Neutrophil (primary cell): ENCODE measurements around the gene BAIAP2L1.
A peak's percentile ranks its signal among the peaks of the same experiment; 100 is the strongest.

Experiments used
- H3K27ac ChIP-seq: fragments of 200-600 bp; sonication (generic); 2 replicates; pipeline ENCODE4 v1.5.1; 2016; ENCODE audit warnings: mild to moderate bottlenecking, moderate library complexity
- H3K27me3 ChIP-seq: fragments of 200-600 bp; sonication (generic); 2 replicates; pipeline ENCODE4 v1.6.0; 2016; ENCODE audit warnings: mild to moderate bottlenecking
- H3K36me3 ChIP-seq: fragments of 200-600 bp; sonication (generic); 2 replicates; pipeline ENCODE4 v1.5.1; 2017
- H3K4me1 ChIP-seq, 2 experiments: fragments of 200-600 bp in 1 of 2; sonication (generic) in 1 of 2; 1 replicate in 1 of 2; 2 replicates in 1 of 2; pipeline versions ENCODE4 v1.5.1 to v1.6.1; 2013 to 2016; ENCODE audit warnings: low read depth in 1 of 2, low read length in 1 of 2, mild to moderate bottlenecking in 1 of 2, moderate library complexity in 1 of 2; ENCODE audit not compliant: control insufficient read depth in 1 of 2, insufficient read depth in 1 of 2
- H3K4me3 ChIP-seq, 2 experiments: fragments of 200-600 bp in 1 of 2; sonication (generic) in 1 of 2; 1 replicate in 1 of 2; 2 replicates in 1 of 2; pipeline ENCODE4 v1.5.1; 2013 to 2016; ENCODE audit warnings: low read depth in 1 of 2, low read length in 1 of 2, mild to moderate bottlenecking in 1 of 2, moderate library complexity in 1 of 2
- H3K9me3 ChIP-seq: fragments of 200-600 bp; sonication (generic); 2 replicates; pipeline ENCODE4 v1.5.1; 2016
- CTCF ChIP-seq: fragments of 200-600 bp; sonication (generic); IDR thresholded peaks from 2 replicates; pipeline ENCODE4 v1.5.1; 2016; ENCODE audit warnings: antibody characterized with exemption

BAIAP2L1 gene

GRCh38 chr7:98404840-98405239, 4.0 kb upstream of the BAIAP2L1 start:
- Histone ChIP-seq H3K4me3 (no peak overlapping the region), H3K9me3 (no peaks in the 10 kb centered on the region), H3K27me3 (peaks cover 53% of the 10 kb centered on the region), H3K27ac (no peak overlapping the region), H3K4me1 (peaks cover 3 to 9% of the 10 kb centered on the region in 2 experiments), H3K36me3 (no peaks in the 10 kb centered on the region)
- no peak for TF ChIP-seq CTCF

- Histone ChIP-seq H3K27ac (no peak overlapping the region), H3K27me3 (peaks cover 88% of the 10 kb centered on the region), H3K9me3 (no peaks in the 10 kb centered on the region), H3K36me3 (no peaks in the 10 kb centered on the region), H3K4me3 (peak overlapping the region in 1 of 2 experiments; percentile 54), H3K4me1 (peaks cover 3 to 9% of the 10 kb centered on the region in 2 experiments)
- TF ChIP-seq CTCF, result no peak
Measured at GRCh38 chr7:98399890-98400541, 874 bp downstream of the BAIAP2L1 start.

GRCh38 chr7:98399462-98399861, 1.4 kb downstream of the BAIAP2L1 start:
- H3K4me1 ChIP-seq, result peaks cover 3 to 9% of the 10 kb centered on the region in 2 experiments
- H3K9me3 ChIP-seq, result no peaks in the 10 kb centered on the region
- H3K36me3 ChIP-seq, result no peaks in the 10 kb centered on the region
- no peak overlapping the region for H3K27ac ChIP-seq
- H3K4me3 ChIP-seq, result no peak overlapping the region
- no peak for TF ChIP-seq CTCF
- H3K27me3 ChIP-seq, result peaks cover 82% of the 10 kb centered on the region

- H3K4me1 ChIP-seq, result peaks cover 3 to 9% of the 10 kb centered on the region in 2 experiments
- TF ChIP-seq CTCF, result no peak
- peaks cover 75% of the 10 kb centered on the region for H3K27me3 ChIP-seq
- H3K4me3 ChIP-seq, result no peak overlapping the region
- H3K9me3 ChIP-seq, result no peaks in the 10 kb centered on the region
- no peaks in the 10 kb centered on the region for H3K36me3 ChIP-seq
- no peak overlapping the region for H3K27ac ChIP-seq
Measured at GRCh38 chr7:98398567-98399372, 2.1 kb downstream of the BAIAP2L1 start.

GRCh38 chr7:98396768-98397167, 4.1 kb downstream of the BAIAP2L1 start:
- Histone ChIP-seq H3K36me3 (no peaks in the 10 kb centered on the region), H3K9me3 (no peaks in the 10 kb centered on the region), H3K27ac (no peak overlapping the region), H3K27me3 (peaks cover 58% of the 10 kb centered on the region), H3K4me1 (peaks cover 3 to 9% of the 10 kb centered on the region in 2 experiments), H3K4me3 (no peak overlapping the region)
- no peak for TF ChIP-seq CTCF
